Lower leg skin (tissue), 4 donors: ENCODE results near the gene GNB1L. TPM values are rescaled to one million over a fixed set of nuclear protein-coding genes. Genes with fewer than 3 reads are reported as not detected.

Experiments used
- DNase-seq, 2 donors: peaks; one replicate each; pipeline ENCODE4 v3.0.0-alpha.2; 2019; ENCODE audit warnings: low spot score in 2 of 2
- H3K4me3 ChIP-seq: fragments of 200-600 bp; sonication (generic); 2 replicates; pipeline ENCODE4 v1.5.1; 2017; ENCODE audit warnings: mild to moderate bottlenecking, low read depth; ENCODE audit not compliant: poor library complexity, severe bottlenecking
- POLR2A ChIP-seq, 2 donors: fragments of 450-650 bp; IDR thresholded peaks; one replicate each; pipeline ENCODE4 v1.6.1; 2016 to 2017; ENCODE audit warnings: antibody characterized with exemption in 2 of 2, mild to moderate bottlenecking in 1 of 2, moderate library complexity in 1 of 2
- WGBS, 2 donors: methylation state at CpG; one replicate each; pipeline ENCODE4 v1.1.5; 2018; 5-methylcytosine and 5-hydroxymethylcytosine counted together
- intact Hi-C: fragments of 100-400 bp; cut with DNase I; formaldehyde crosslinking; loops from one replicate; pipeline ENCODE4 v1.15.0; 2023; ENCODE audit warnings: low total_unique reads
- total RNA-seq, 4 donors: library from RNA; depleted of rRNA; stranded (reverse); fragments of >200 nt; gene quantifications; one replicate each; pipeline ENCODE4 v1.1.0, GENCODE V29; 2016
- TF ChIP-seq, protein P1 (sequence below), 3 donors: fragments of 450-650 bp; IDR thresholded peaks; one replicate each; pipeline ENCODE4 v1.5.1; 2016; ENCODE audit warnings: antibody characterized with exemption in 3 of 3, mild to moderate bottlenecking in 3 of 3, moderate library complexity in 2 of 3

The GNB1L gene
- total RNA-seq, 4 donors from 2014 or later, result 10.0 to 16.2 (median 11.2) TPM

DNA sequence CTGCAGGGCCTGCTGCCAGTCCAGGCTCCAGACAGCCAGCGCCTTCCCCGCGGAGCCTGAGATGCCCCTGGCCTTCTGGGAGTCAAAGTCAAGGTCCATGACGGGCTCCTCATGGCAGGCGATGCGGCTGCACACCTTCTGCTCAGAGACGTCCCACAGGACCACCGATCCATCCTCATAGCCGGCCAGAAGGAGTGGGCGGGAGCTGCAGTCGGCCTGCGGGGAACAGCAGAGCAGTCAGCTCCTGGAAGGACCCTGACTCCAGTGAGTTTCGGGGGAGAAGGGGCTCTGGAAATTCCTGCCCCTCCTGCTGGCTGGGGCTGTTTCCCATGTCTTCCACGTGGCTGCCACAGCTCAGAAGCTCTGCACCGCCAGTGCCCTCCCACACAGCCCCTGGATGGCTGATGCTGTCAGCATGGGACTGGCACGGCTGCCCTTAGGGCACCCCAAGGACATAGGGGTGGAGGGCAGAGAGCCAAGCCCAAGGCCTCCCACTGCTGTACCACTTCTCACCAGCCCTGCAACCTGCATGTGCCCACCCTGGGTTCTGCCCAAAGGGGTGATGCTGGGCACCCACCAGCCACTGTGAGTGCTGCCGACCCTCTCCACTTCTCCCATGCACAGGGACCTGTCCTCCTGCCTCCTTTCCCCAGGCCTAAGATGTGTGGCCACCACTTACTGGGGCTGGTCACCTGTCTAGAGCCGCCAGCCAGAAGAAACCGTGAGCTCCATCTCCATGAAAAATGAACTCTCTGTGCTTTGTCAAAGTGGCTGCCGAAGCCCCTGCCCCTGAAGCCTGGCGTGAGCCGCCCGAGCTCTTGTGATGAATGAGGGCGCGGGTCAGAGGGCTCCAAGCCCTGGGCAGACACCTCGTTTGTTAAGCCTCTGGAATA is 52.4 kb downstream of the GNB1L start:
- H3K4me3 ChIP-seq, result no peak overlapping the region
- intact Hi-C loops, result no loop called here
- WGBS, 2 donors, result 79 to 83% methylated on average over 13 to 26 of the region's 26 CpGs
- TF ChIP-seq POLR2A (IDR thresholded peaks at IDR 0.05), result no peak
- TF ChIP-seq, protein P1, sequence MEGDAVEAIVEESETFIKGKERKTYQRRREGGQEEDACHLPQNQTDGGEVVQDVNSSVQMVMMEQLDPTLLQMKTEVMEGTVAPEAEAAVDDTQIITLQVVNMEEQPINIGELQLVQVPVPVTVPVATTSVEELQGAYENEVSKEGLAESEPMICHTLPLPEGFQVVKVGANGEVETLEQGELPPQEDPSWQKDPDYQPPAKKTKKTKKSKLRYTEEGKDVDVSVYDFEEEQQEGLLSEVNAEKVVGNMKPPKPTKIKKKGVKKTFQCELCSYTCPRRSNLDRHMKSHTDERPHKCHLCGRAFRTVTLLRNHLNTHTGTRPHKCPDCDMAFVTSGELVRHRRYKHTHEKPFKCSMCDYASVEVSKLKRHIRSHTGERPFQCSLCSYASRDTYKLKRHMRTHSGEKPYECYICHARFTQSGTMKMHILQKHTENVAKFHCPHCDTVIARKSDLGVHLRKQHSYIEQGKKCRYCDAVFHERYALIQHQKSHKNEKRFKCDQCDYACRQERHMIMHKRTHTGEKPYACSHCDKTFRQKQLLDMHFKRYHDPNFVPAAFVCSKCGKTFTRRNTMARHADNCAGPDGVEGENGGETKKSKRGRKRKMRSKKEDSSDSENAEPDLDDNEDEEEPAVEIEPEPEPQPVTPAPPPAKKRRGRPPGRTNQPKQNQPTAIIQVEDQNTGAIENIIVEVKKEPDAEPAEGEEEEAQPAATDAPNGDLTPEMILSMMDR (IDR thresholded peaks at IDR 0.05), result no peak
- no peak for DNase-seq

DNA sequence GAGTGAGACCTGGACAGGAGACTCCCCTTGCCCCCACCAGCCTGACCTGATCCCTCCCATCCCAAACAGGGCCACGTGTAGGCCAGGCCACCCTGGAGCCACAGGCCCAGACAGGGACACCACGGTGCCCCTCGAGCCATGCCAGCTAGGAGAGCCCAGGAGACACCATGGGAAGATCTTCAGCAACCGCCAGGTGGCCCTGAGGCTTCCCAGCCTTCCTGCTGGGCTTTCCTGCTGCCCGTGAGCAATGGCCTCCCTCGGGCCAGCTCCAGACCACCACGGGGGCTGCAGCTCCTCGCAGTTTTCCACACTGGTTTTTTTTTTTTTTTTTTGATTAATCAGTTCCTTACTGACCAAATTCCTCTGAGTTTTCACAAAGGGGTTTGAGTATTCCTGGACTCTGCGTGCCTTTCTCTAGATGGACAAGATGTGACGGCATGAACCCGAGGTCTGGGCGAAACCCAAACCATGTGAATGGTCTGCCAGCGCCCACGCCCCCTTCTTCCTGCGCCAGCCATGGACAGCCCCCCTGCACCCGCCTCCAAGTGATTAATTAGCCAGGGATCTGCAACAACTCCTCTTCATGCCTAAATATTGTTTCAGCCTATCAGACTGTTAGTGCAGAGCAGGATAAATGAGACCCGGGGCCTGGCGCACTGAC is 53.2 kb downstream of the GNB1L start:
- TF ChIP-seq, protein P1 (IDR thresholded peaks at IDR 0.05), result no peak
- TF ChIP-seq POLR2A (IDR thresholded peaks at IDR 0.05), result no peak
- 68 to 75% methylated on average over 17 to 18 of the region's 18 CpGs for WGBS, 2 donors
- intact Hi-C loops, result no loop called here
- H3K4me3 ChIP-seq, result no peak overlapping the region
- no peak for DNase-seq

DNA sequence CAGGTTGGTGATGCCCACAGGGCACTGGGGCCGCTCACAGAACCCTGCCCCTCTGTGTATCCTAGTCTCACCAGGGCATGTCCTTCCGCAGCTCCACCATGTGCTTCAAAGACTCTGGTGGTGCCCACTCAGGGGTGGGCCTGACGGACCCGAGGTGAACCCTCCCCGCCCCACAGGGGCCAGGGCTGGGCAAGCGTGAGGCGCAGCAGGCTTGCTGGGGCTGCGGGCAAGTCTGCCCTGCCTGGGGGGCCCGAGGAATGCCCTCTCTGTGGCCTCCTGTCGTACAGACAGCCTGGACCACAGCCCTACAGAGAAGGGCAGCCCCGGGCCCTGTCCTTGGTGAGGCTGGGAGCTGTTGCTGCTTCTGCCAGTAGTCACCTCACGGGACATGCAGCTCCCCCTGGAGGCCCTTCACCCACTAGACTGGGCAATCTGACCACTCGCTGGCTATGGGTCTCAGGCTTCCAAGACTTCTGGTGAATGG is 53.9 kb downstream of the GNB1L start:
- intact Hi-C loops, result no loop called here
- DNase-seq, result no peak
- no peak overlapping the region for H3K4me3 ChIP-seq
- 87 to 90% methylated on average over 10 to 12 of the region's 13 CpGs for WGBS, 2 donors
- no peak for TF ChIP-seq POLR2A (IDR thresholded peaks at IDR 0.05)
- TF ChIP-seq, protein P1 (IDR thresholded peaks at IDR 0.05), result no peak

GRCh38 chr22:19800306-19800705 is 54.4 kb downstream of the GNB1L start:
- WGBS, 2 donors, result 84 to 92% methylated on average over 6 to 8 of the region's 8 CpGs
- no peak for DNase-seq
- intact Hi-C loops, result no loop called here
- H3K4me3 ChIP-seq, result no peak overlapping the region
- TF ChIP-seq, protein P1 (IDR thresholded peaks at IDR 0.05), result no peak
- TF ChIP-seq POLR2A (IDR thresholded peaks at IDR 0.05), result no peak

DNA sequence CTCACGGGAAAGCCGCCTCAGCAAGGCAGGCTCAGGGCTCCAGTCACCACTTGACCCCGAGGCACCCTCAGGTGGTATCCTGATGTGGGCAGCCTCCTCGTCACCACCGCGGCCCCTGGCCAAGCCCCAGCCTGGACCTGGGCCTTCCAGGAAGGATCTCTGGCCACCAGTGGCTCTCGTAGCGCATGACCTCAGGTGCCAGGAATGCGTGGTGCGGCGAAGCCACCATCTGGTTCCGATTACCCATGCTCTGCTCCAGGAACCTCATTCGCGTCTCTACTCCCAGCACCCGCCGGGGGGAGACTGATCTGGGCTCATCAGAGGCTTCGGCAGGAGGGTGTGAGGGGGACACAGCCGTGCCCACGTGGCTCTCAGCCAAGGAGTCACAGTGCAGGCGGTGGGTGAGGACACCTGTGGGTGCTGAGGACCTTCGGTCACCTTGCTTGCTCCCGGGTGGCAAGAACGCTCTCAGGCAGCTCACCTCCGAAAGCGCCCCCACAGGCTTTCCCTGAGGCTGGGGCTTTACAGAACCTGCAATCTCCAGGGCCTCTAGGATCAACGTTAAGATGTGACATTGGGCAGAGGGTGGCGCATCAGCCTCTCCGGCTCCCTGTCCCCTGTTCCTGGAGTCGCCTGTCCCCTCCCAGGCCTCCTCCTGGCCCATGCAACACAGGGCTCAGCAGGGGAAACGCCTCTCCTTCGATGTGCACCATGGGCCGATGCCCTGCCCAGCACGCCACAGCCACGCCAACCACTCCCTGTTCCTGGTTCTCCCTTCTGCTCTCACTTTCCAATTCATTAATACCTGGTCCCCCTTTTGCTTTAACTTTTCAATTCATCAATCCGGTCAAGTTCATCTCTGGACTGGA is 55.1 kb downstream of the GNB1L start:
- peak in 1 of 2 donors; percentile 93 for DNase-seq
- intact Hi-C loops, result no loop called here
- no peak overlapping the region for H3K4me3 ChIP-seq
- TF ChIP-seq POLR2A (IDR thresholded peaks at IDR 0.05), result no peak
- TF ChIP-seq, protein P1 (IDR thresholded peaks at IDR 0.05), result no peak
- 70 to 77% methylated on average over 32 to 35 of the region's 35 CpGs for WGBS, 2 donors
